Ovary (tissue), 3 donors: ENCODE results near the gene CFAP210.

ENCODE experiments used
- CTCF ChIP-seq, 3 donors: fragments of 450-650 bp in 2 of 3; fragments of 200-600 bp in 1 of 3; IDR thresholded peaks; one replicate each; pipeline versions ENCODE4 v1.5.1 to v1.8.0; 2016 to 2022; ENCODE audit warnings: antibody characterized with exemption in 3 of 3, mild to moderate bottlenecking in 1 of 3
- EP300 ChIP-seq: sonication (generic); formaldehyde crosslinking; IDR thresholded peaks from one replicate; pipeline ENCODE4 v1.6.1; 2017; ENCODE audit warnings: antibody characterized with exemption
- donor health status: DM: no; HTN: no; CAD: no.

- TF ChIP-seq CTCF (IDR thresholded peaks at IDR 0.05): no peak
- no peak for TF ChIP-seq EP300
Observed at GRCh38 chr2:169619946-169620345, 74.3 kb downstream of the CFAP210 start.
